Spleen (tissue), 11 donors: ENCODE measurements around the gene ZDHHC11B. TPM values are rescaled to one million over a fixed set of nuclear protein-coding genes. Genes with fewer than 3 reads are reported as not detected.
"Not testable (repeated sequence)": the region's sequence is repeated elsewhere in the genome, so short reads cannot be mapped to it uniquely, and the experiment has no call there.

Experiments used
- DNase-seq: peaks from one replicate; pipeline ENCODE4 v3.0.0-alpha.2; 2020
- H3K27ac ChIP-seq, 8 donors: fragments of 200-600 bp; sonication (generic) in 7 of 8; 1 replicate in 4 of 8; 2 replicates in 4 of 8; pipeline versions ENCODE4 v1.5.0 to v1.8.0; 2016 to 2021; ENCODE audit warnings: inconsistent platforms in 4 of 8, mild to moderate bottlenecking in 4 of 8, moderate library complexity in 1 of 8
- H3K27me3 ChIP-seq, 7 donors: fragments of 200-600 bp; sonication (generic) in 6 of 7; replicated peaks in 1 of 7; 1 replicate in 4 of 7; 2 replicates in 3 of 7; pipeline versions ENCODE4 v1.5.0 to v1.8.0; 2016 to 2021; ENCODE audit warnings: inconsistent platforms in 3 of 7, mild to moderate bottlenecking in 1 of 7
- H3K36me3 ChIP-seq, 6 donors: fragments of 200-600 bp; sonication (generic) in 5 of 6; 1 replicate in 4 of 6; 2 replicates in 2 of 6; pipeline versions ENCODE4 v1.5.0 to v1.8.0; 2016 to 2021; ENCODE audit warnings: inconsistent platforms in 2 of 6
- H3K4me1 ChIP-seq, 6 donors: fragments of 200-600 bp; sonication (generic) in 5 of 6; 1 replicate in 3 of 6; 2 replicates in 3 of 6; pipeline versions ENCODE4 v1.5.0 to v1.8.0; 2016 to 2021; ENCODE audit warnings: inconsistent platforms in 3 of 6
- H3K4me3 ChIP-seq, 8 donors: fragments of 200-600 bp; sonication (generic) in 7 of 8; 1 replicate in 4 of 8; 2 replicates in 4 of 8; pipeline versions ENCODE4 v1.5.0 to v1.8.0; 2016 to 2021; ENCODE audit warnings: inconsistent platforms in 4 of 8, mild to moderate bottlenecking in 4 of 8, moderate library complexity in 2 of 8
- H3K9me3 ChIP-seq, 8 donors: fragments of 200-600 bp; sonication (generic) in 7 of 8; 1 replicate in 4 of 8; 2 replicates in 4 of 8; pipeline versions ENCODE4 v1.5.0 to v1.8.0; 2016 to 2021; ENCODE audit warnings: inconsistent platforms in 4 of 8
- CTCF ChIP-seq, 11 experiments: fragments of 200-600 bp in 7 of 11; fragments of 450-650 bp in 4 of 11; sonication (generic) in 4 of 11; IDR thresholded peaks in 8 of 11; conservative IDR thresholded peaks in 3 of 11; 1 replicate in 7 of 11; 2 replicates in 4 of 11; pipeline versions ENCODE4 v1.4.0 to v1.8.0; 2016 to 2021; ENCODE audit warnings: antibody characterized with exemption in 11 of 11, inconsistent platforms in 4 of 11, mild to moderate bottlenecking in 1 of 11
- POLR2A ChIP-seq, 3 donors: fragments of 450-650 bp; IDR thresholded peaks; one replicate each; pipeline ENCODE4 v1.5.1; 2017; ENCODE audit warnings: antibody characterized with exemption in 3 of 3, mild to moderate bottlenecking in 1 of 3
- POLR2AphosphoS5 ChIP-seq, 3 donors: sonication (generic); formaldehyde crosslinking; IDR thresholded peaks; one replicate each; pipeline ENCODE4 v1.5.1; 2017; ENCODE audit warnings: antibody characterized with exemption in 3 of 3
- WGBS, 5 donors: extraction: QIAGEN DNeasy Blood & Tissue Kit in 3 of 5; methylation state at CpG; one replicate each; pipeline versions ENCODE4 v1.1.5 to v1.1.7; 2013 to 2018; 5-methylcytosine and 5-hydroxymethylcytosine counted together
- intact Hi-C: fragments of 100-400 bp; cut with DNase I; formaldehyde crosslinking; loops from one replicate; pipeline ENCODE4 v1.15.0; 2023; ENCODE audit warnings: low total_unique reads
- polyA plus RNA-seq, 3 donors: library from polyadenylated mRNA; stranded (reverse); fragments of 200-250 nt; gene quantifications; one replicate each; pipeline ENCODE4 v1.2.1, GENCODE V29; 2013
- total RNA-seq, 7 donors: library from RNA; depleted of rRNA in 3 of 7; stranded (reverse); fragments of >200 nt in 3 of 7; fragmentation: NEBNext Ultra II Directional in 4 of 7; extraction: Animal tissue kit (Norgen Biotek cat#: 25700) in 4 of 7; gene quantifications; one replicate each; pipeline versions ENCODE4 v1.1.0 to v1.2.1, GENCODE V29; 2016 to 2021
- donor health status: healthy with polysubstance abuse.
- donor health status: DM: no; HTN: no; CAD: no; lungs with moderate emphysema.
- donor health status: DM: no; HTN: no; CAD: no.
- donor health status: Bipolar disorder and iron deficiency.
- donor health status: healthy.
- donor health status: DM: no; HTN: no; CAD: no.
- donor health status: DM: yes; HTN: yes; CAD: no.

The ZDHHC11B gene
- total and polyA plus RNA-seq, 10 donors: 0.97 to 74.3 (median 4.7) TPM

GRCh38 chr5:680836-681235 lies 103.7 kb downstream of the ZDHHC11B start:
- H3K36me3 ChIP-seq, DNase-seq, intact Hi-C loops, H3K9me3 ChIP-seq, H3K27ac ChIP-seq, H3K4me1 ChIP-seq, H3K4me3 ChIP-seq: not testable (repeated sequence)
- H3K27me3 ChIP-seq: peaks cover 0 to 33% (median 0%) of the 10 kb centered on the region in 7 donors
- WGBS, 5 donors: 86 to 91% (median 87%) methylated on average over 13 of the region's 13 CpGs

- intact Hi-C loops: not testable (repeated sequence)
- 70 to 87% (median 76%) methylated on average over 3 to 16 of the region's 32 CpGs for WGBS, 5 donors
Observed at GRCh38 chr5:680118-680795, 104.3 kb downstream of the ZDHHC11B start.

GRCh38 chr5:679166-679895 lies 105.2 kb downstream of the ZDHHC11B start:
- H3K27me3 ChIP-seq: peaks cover 0 to 31% (median 2%) of the 10 kb centered on the region in 7 donors
- H3K9me3 ChIP-seq, H3K4me3 ChIP-seq, H3K27ac ChIP-seq, intact Hi-C loops, H3K36me3 ChIP-seq, H3K4me1 ChIP-seq: not testable (repeated sequence)
- DNase-seq: peak; percentile 61
- 66 to 85% (median 78%) methylated on average over 5 to 16 of the region's 17 CpGs for WGBS, 5 donors

More at GRCh38 chr5:680118-680795, 104.3 kb downstream of the ZDHHC11B start:
- H3K27ac ChIP-seq, H3K4me1 ChIP-seq, H3K36me3 ChIP-seq, H3K4me3 ChIP-seq, H3K9me3 ChIP-seq: not testable (repeated sequence)
- peaks cover 0 to 33% (median 0%) of the 10 kb centered on the region in 7 donors for H3K27me3 ChIP-seq
- peak; percentile 11 for DNase-seq

GRCh38 chr5:678521-678920 lies 106.0 kb downstream of the ZDHHC11B start:
- H3K4me3 ChIP-seq, intact Hi-C loops, H3K36me3 ChIP-seq, H3K9me3 ChIP-seq, H3K27ac ChIP-seq: not testable (repeated sequence)
- Histone ChIP-seq H3K27me3 (peaks cover 0 to 34% (median 6%) of the 10 kb centered on the region in 7 donors), H3K4me1 (peaks cover 0 to 13% (median 9%) of the 10 kb centered on the region in 6 donors)
- peak; percentile 43 for DNase-seq
- 84 to 94% (median 93%) methylated on average over 5 to 16 of the region's 16 CpGs for WGBS, 5 donors

- H3K4me3 ChIP-seq: no peak overlapping the region
- H3K27me3 ChIP-seq: peaks cover 0 to 45% (median 9%) of the 10 kb centered on the region in 7 donors
- H3K4me1 ChIP-seq: peaks cover 11 to 24% (median 19%) of the 10 kb centered on the region in 6 donors
- no peaks in the 10 kb centered on the region for H3K9me3 ChIP-seq
- H3K27ac ChIP-seq: no peak overlapping the region
- intact Hi-C loops: no loop called here
- no peaks in the 10 kb centered on the region for H3K36me3 ChIP-seq
- peak; percentile 65 for DNase-seq
- TF ChIP-seq POLR2A (IDR thresholded peaks at IDR 0.05): no peak
- no peak for TF ChIP-seq CTCF (IDR thresholded peaks at IDR 0.05 in 8 of 11, conservative IDR thresholded peaks at IDR 0.05 in 3 of 11)
- TF ChIP-seq POLR2AphosphoS5 (IDR thresholded peaks at IDR 0.05): no peak
- WGBS, 5 donors: 78 to 86% (median 82%) methylated on average over 31 to 44 of the region's 44 CpGs
Observed at GRCh38 chr5:677131-678101, 107.1 kb downstream of the ZDHHC11B start.
